Astrocyte of the spinal cord (primary cell): ENCODE data around the gene CTNNAL1.

Experiments
- DNase-seq: peaks from one replicate; pipeline ENCODE4 v3.0.0; 2011; ENCODE audit warnings: low read depth, low spot score
- H3K4me3 ChIP-seq: 2 replicates; pipeline ENCODE4 v1.5.1; 2011; ENCODE audit warnings: low read depth, mild to moderate bottlenecking, low read length, moderate library complexity
- in situ Hi-C: cut with HindIII; loops from 2 replicates; pipeline ENCODE4 v1.10.0; 2017; ENCODE audit warnings: low sequenced_read_pairs
- TF ChIP-seq, protein P1 (sequence below): IDR thresholded peaks from 2 replicates; pipeline ENCODE4 v1.5.1; 2012; ENCODE audit warnings: low read depth, mild to moderate bottlenecking, low read length, inconsistent platforms

Gene CTNNAL1

DNA sequence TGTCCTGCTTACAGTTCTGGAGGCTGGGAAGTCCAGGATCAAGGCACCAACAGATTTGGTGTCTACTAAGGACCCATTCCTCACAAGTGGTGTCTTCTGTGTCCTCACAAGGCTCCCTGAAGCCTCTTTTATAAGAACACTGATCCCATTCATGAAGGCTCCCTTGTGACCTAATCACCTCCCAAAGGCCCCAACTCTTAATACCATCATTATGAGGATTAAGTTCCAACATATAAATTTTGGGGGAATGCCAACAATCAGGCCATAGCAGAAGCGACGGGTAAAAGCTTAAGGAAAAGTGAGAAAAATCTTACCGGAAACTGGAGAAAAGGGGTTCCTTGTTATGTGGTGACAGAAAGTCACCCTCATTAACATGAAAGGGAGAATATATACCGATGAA is 11.2 kb downstream of the CTNNAL1 start:
- no peak for DNase-seq
- TF ChIP-seq, protein P1, sequence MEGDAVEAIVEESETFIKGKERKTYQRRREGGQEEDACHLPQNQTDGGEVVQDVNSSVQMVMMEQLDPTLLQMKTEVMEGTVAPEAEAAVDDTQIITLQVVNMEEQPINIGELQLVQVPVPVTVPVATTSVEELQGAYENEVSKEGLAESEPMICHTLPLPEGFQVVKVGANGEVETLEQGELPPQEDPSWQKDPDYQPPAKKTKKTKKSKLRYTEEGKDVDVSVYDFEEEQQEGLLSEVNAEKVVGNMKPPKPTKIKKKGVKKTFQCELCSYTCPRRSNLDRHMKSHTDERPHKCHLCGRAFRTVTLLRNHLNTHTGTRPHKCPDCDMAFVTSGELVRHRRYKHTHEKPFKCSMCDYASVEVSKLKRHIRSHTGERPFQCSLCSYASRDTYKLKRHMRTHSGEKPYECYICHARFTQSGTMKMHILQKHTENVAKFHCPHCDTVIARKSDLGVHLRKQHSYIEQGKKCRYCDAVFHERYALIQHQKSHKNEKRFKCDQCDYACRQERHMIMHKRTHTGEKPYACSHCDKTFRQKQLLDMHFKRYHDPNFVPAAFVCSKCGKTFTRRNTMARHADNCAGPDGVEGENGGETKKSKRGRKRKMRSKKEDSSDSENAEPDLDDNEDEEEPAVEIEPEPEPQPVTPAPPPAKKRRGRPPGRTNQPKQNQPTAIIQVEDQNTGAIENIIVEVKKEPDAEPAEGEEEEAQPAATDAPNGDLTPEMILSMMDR = no peak
- no peak overlapping the region for H3K4me3 ChIP-seq
- in situ Hi-C loops = no loop called here

DNA sequence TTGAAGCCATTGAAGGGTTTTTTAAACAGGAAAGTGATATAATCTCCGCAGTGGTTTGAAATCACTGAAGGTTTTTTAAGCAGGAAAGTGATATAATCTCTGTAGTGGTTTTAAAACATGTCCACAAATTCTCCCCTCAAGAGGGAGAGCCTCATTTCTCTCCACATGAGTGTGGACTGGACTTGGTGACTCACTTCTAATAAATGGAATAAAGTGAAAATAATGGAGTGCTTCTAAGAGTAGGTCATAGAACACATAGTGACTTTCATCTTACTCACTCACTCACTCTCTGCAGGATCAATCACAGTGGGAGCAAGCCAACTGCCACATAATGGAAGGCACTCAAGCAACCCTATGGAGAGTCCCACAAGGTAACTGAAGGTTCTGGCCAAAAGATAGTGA is 12.0 kb downstream of the CTNNAL1 start:
- TF ChIP-seq, protein P1 = peak; percentile 5
- DNase-seq = peak; percentile 93
- in situ Hi-C loops = no loop called here
- no peak overlapping the region for H3K4me3 ChIP-seq

DNA sequence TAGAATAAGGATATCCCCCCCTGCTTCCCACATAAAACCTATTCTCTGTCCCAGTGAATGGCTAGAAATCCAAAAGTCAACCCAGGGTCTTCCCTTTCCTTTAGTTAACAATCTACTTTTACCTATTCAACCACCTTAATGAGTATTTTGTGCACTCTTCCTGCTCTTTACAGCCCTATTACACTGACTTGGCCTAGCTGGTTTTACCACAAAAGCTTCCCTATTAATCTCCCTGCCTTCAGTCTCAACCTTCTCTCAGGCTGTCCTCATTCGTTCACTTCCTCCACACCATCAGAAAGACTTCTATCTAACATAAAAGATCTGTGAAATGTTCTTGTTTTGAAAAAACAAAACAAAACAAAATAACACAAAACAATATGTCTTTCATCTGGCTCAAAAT is 16.2 kb downstream of the CTNNAL1 start:
- no peak overlapping the region for H3K4me3 ChIP-seq
- in situ Hi-C loops = no loop called here
- DNase-seq = no peak
- TF ChIP-seq, protein P1 = no peak

- TF ChIP-seq, protein P1 = no peak
- no peak overlapping the region for H3K4me3 ChIP-seq
- DNase-seq = no peak
- in situ Hi-C loops = no loop called here
These were observed 16.7 kb downstream of the CTNNAL1 start for GRCh38 chr9:108996643-108997042.

GRCh38 chr9:108994695-108995094 is 18.6 kb downstream of the CTNNAL1 start:
- peak; percentile 33 for DNase-seq
- in situ Hi-C loops = no loop called here
- no peak overlapping the region for H3K4me3 ChIP-seq
- TF ChIP-seq, protein P1 = no peak

GRCh38 chr9:108991479-108991878 is 21.8 kb downstream of the CTNNAL1 start:
- DNase-seq = no peak
- TF ChIP-seq, protein P1 = no peak
- in situ Hi-C loops = no loop called here
- H3K4me3 ChIP-seq = no peak overlapping the region

- H3K4me3 ChIP-seq = no peak overlapping the region
- TF ChIP-seq, protein P1 = no peak
- in situ Hi-C loops = no loop called here
- no peak for DNase-seq
These were observed 29.4 kb downstream of the CTNNAL1 start for GRCh38 chr9:108983885-108984284.
